ENCODE measurements around the gene XIST.

DNA sequence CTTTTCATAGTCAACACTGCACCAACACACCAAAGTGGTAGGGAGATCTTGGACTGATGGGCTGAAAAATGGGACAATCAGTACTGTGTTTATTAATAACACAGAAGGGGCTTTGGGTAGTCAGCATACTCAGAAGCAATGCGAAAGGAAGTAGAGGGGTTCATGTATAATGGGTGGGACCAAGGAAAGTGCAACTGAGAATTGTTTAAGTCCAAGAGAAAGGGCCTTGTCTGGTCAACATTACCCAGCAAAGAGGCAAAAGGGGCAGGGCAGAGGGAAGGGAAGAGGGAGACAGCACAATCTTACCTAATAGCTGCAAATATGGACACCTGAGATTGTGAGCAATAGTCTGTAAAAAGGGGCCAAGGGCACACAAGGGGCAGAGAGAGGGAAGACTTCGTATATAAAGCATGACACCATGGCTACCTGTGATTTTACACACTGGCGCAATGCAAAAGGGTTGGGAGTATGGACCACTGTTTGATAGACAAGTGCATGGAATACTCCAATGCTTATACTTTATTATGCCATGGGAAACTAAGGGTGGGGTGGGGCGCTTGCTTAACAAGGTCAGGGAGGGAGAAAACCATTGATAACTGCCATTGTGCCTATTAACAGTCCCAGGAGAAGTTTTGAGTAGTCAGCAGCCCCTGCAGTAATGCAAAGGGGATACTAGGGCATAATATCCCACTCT lies 9.8 kb downstream of the XIST start:
- TF ChIP-seq, protein P1, sequence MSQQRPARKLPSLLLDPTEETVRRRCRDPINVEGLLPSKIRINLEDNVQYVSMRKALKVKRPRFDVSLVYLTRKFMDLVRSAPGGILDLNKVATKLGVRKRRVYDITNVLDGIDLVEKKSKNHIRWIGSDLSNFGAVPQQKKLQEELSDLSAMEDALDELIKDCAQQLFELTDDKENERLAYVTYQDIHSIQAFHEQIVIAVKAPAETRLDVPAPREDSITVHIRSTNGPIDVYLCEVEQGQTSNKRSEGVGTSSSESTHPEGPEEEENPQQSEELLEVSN (IDR thresholded peaks at IDR 0.05): no peak
- TF ChIP-seq SIN3A (conservative IDR thresholded peaks at IDR 0.05 in 1 of 2, IDR thresholded peaks at IDR 0.05 in 1 of 2; ENCODE audit: low read depth in 1 of 2, low read length in 2 of 2) (no peak), CEBPB (IDR thresholded peaks at IDR 0.05; ENCODE audit: low read depth, low read length) (no peak), ASH2L (IDR thresholded peaks at IDR 0.05; ENCODE audit: low read length) (no peak), JUN (IDR thresholded peaks at IDR 0.05; ENCODE audit: low read depth, low read length) (no peak)
- TF ChIP-seq, protein P2, sequence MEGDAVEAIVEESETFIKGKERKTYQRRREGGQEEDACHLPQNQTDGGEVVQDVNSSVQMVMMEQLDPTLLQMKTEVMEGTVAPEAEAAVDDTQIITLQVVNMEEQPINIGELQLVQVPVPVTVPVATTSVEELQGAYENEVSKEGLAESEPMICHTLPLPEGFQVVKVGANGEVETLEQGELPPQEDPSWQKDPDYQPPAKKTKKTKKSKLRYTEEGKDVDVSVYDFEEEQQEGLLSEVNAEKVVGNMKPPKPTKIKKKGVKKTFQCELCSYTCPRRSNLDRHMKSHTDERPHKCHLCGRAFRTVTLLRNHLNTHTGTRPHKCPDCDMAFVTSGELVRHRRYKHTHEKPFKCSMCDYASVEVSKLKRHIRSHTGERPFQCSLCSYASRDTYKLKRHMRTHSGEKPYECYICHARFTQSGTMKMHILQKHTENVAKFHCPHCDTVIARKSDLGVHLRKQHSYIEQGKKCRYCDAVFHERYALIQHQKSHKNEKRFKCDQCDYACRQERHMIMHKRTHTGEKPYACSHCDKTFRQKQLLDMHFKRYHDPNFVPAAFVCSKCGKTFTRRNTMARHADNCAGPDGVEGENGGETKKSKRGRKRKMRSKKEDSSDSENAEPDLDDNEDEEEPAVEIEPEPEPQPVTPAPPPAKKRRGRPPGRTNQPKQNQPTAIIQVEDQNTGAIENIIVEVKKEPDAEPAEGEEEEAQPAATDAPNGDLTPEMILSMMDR (IDR thresholded peaks at IDR 0.05; ENCODE audit: control extremely low read depth in 1 of 3, insufficient read depth in 1 of 3, low read depth in 1 of 3, low read length in 3 of 3): no peak
